K562 (cell line): ENCODE results near the gene PIAS3. TPM values are rescaled to one million over a fixed set of nuclear protein-coding genes. Genes with fewer than 3 reads are reported as not detected.

Experiments used
- ATAC-seq: fragments of 200-7000 bp; cut with Tn5 transposase; 3 replicates; pipeline ENCODE4 v1.9.1; 2020; ENCODE audit warnings: moderate library complexity
- BruUV-seq: library from RNA; stranded (reverse); fragments of 400-500 nt; replicated peaks from 2 replicates; lab custom pipeline; 2021; lab: Mats Ljungman, UMichigan
- CTCF ChIA-PET: fragments of 300-600 bp; formaldehyde crosslinking; extraction: SDS; loops from one replicate; lab custom pipeline; 2021; ENCODE audit warnings: low intra/inter-chr PET ratio; lab: Yijun Ruan, JAX
- POLR2A ChIA-PET: fragments of 300-600, 350-650 bp; sonication (Branson Sonifier 250); formaldehyde crosslinking; extraction: SDS; loops from one replicate; lab custom pipeline; 2021; ENCODE audit warnings: antibody characterized with exemption, inconsistent platforms; lab: Yijun Ruan, JAX
- DNase-seq, 4 experiments: peaks; one replicate each; pipeline versions ENCODE4 v3.0.0 to v3.0.0-alpha.2; 2011 to 2018; ENCODE audit warnings: low spot score in 3 of 4, mixed read lengths in 3 of 4; ENCODE audit errors: extremely low read depth in 1 of 4
- FAIRE-seq: peaks from 2 replicates; lab custom pipeline; 2011; peaks lifted over from hg19 to GRCh38; lab: Jason Lieb, UNC
- H2AFZ ChIP-seq: 2 replicates; pipeline ENCODE4 v1.6.0; 2011; ENCODE audit warnings: low read depth, low read length, control low read depth, inconsistent platforms
- H3K27ac ChIP-seq: fragments of 200-600 bp; 3 replicates; pipeline ENCODE4 v1.8.0; 2011; ENCODE audit warnings: low read depth, mild to moderate bottlenecking, control low read depth, inconsistent platforms, low read length, moderate library complexity, mixed read lengths; ENCODE audit errors: extremely low read depth
- H3K27me3 ChIP-seq, 2 experiments: fragments of 300-600 bp in 1 of 2; 2 replicates in 1 of 2; 3 replicates in 1 of 2; pipeline versions ENCODE4 v1.6.0 to v1.8.0; 2011; ENCODE audit warnings: inconsistent platforms in 2 of 2, low read length in 2 of 2, mild to moderate bottlenecking in 1 of 2, mixed read lengths in 1 of 2, moderate library complexity in 1 of 2; ENCODE audit not compliant: control insufficient read depth in 2 of 2, insufficient read depth in 2 of 2
- H3K36me3 ChIP-seq: fragments of 300-600 bp; 3 replicates; pipeline ENCODE4 v1.8.0; 2011; ENCODE audit warnings: mild to moderate bottlenecking, low read length, inconsistent platforms; ENCODE audit not compliant: control insufficient read depth, insufficient read depth
- H3K4me1 ChIP-seq, 2 experiments: fragments of 200-600 bp in 1 of 2; replicated peaks in 1 of 2; 2 replicates in 1 of 2; 3 replicates in 1 of 2; pipeline versions ENCODE4 v1.5.1 to v1.8.0; 2011; ENCODE audit warnings: inconsistent platforms in 2 of 2, low read length in 2 of 2, mild to moderate bottlenecking in 1 of 2, mixed read lengths in 1 of 2, moderate library complexity in 1 of 2; ENCODE audit not compliant: control insufficient read depth in 2 of 2, insufficient read depth in 2 of 2
- H3K4me2 ChIP-seq: 2 replicates; pipeline ENCODE4 v1.6.1; 2011; ENCODE audit warnings: low read length, control low read depth, inconsistent platforms, mixed read lengths; ENCODE audit not compliant: insufficient read depth
- H3K4me3 ChIP-seq: fragments of 200-600 bp; sonication (generic), shearing (Covaris generic); 2 replicates; pipeline ENCODE4 v1.5.1; 2016; ENCODE audit warnings: control low read depth, inconsistent platforms
- H3K79me2 ChIP-seq: fragments of 200-600 bp; 3 replicates; pipeline ENCODE4 v1.8.0; 2011; ENCODE audit warnings: low read length, inconsistent platforms; ENCODE audit not compliant: control insufficient read depth, insufficient read depth
- H3K9ac ChIP-seq, 2 experiments: 2 replicates each; pipeline versions ENCODE4 v1.6.0 to v1.6.1; 2011; ENCODE audit warnings: low read depth in 2 of 2, low read length in 2 of 2, control low read depth in 1 of 2, inconsistent platforms in 1 of 2, mild to moderate bottlenecking in 1 of 2, mixed read lengths in 1 of 2; ENCODE audit not compliant: insufficient read depth in 1 of 2
- H3K9me1 ChIP-seq: one replicate; pipeline ENCODE4 v1.6.0; 2011; ENCODE audit warnings: inconsistent platforms, mild to moderate bottlenecking, low read length, moderate library complexity; ENCODE audit not compliant: control insufficient read depth, insufficient read depth
- H3K9me3 ChIP-seq: replicated peaks from 2 replicates; pipeline ENCODE4 v1.5.1; 2011; ENCODE audit warnings: low read depth, low read length, inconsistent platforms; ENCODE audit not compliant: control insufficient read depth, insufficient read depth
- H4K20me1 ChIP-seq: replicated peaks from 2 replicates; pipeline ENCODE4 v1.6.1; 2011; ENCODE audit warnings: low read length, inconsistent platforms, mixed read lengths; ENCODE audit not compliant: control insufficient read depth, insufficient read depth
- C11orf30 ChIP-seq: fragments of 450-650 bp; IDR thresholded peaks from 2 replicates; pipeline ENCODE4 v1.6.1; 2016; ENCODE audit warnings: low read depth, mild to moderate bottlenecking
- CCNT2 ChIP-seq: IDR thresholded peaks from 2 replicates; pipeline ENCODE4 v1.6.1; 2011; ENCODE audit warnings: borderline replicate concordance, low read depth, mild to moderate bottlenecking, moderate library complexity, mixed read lengths, low read length; ENCODE audit not compliant: insufficient read length; ENCODE audit errors: extremely low read depth
- FOXK2 ChIP-seq, 2 experiments: fragments of 450-650 bp; IDR thresholded peaks in 1 of 2; conservative IDR thresholded peaks in 1 of 2; 2 replicates each; pipeline ENCODE4 v1.6.1; 2016; ENCODE audit warnings: low read depth in 2 of 2, mild to moderate bottlenecking in 1 of 2
- GTF2F1 ChIP-seq: IDR thresholded peaks from 2 replicates; pipeline ENCODE4 v1.6.1; 2011; ENCODE audit warnings: low read depth, low read length, improper control_type of control experiment
- MAFF ChIP-seq: IDR thresholded peaks from 2 replicates; pipeline ENCODE4 v1.6.1; 2012; ENCODE audit warnings: low read length, improper control_type of control experiment
- MAFG ChIP-seq: fragments of 450-650 bp; conservative IDR thresholded peaks from 2 replicates; pipeline ENCODE4 v1.6.1; 2016; ENCODE audit warnings: missing genetic modification characterization, missing compliant biosample characterization
- MAFK ChIP-seq: IDR thresholded peaks from 2 replicates; pipeline ENCODE4 v1.6.1; 2011; ENCODE audit warnings: low read length, improper control_type of control experiment
- NCOA6 ChIP-seq: fragments of 450-650 bp; IDR thresholded peaks from 2 replicates; pipeline ENCODE4 v1.6.1; 2017; ENCODE audit warnings: mild to moderate bottlenecking
- NFYB ChIP-seq: IDR thresholded peaks from 2 replicates; pipeline ENCODE4 v1.6.1; 2011; ENCODE audit warnings: mild to moderate bottlenecking, moderate library complexity; ENCODE audit not compliant: insufficient read length; ENCODE audit errors: extremely low read depth
- NR2C1 ChIP-seq, 2 experiments: fragments of 450-650 bp; IDR thresholded peaks; 2 replicates each; pipeline ENCODE4 v1.6.1; 2017; ENCODE audit warnings: mild to moderate bottlenecking in 2 of 2, antibody characterized with exemption in 1 of 2, inconsistent platforms in 1 of 2, missing compliant biosample characterization in 1 of 2, missing genetic modification characterization in 1 of 2
- PTTG1 ChIP-seq: fragments of 450-650 bp; IDR thresholded peaks from 2 replicates; pipeline ENCODE4 v1.6.1; 2016; ENCODE audit warnings: low read depth, mild to moderate bottlenecking, missing genetic modification characterization, missing compliant biosample characterization
- RBBP5 ChIP-seq: fragments of 200-600 bp; sonication (generic); IDR thresholded peaks from 2 replicates; pipeline ENCODE4 v1.6.1; 2012; ENCODE audit warnings: borderline replicate concordance, mild to moderate bottlenecking, low read length, control low read depth, inconsistent platforms; ENCODE audit not compliant: insufficient read depth, poor library complexity, severe bottlenecking
- RBM25 ChIP-seq: fragments of 200-400 bp; formaldehyde crosslinking; IDR thresholded peaks from 2 replicates; pipeline ENCODE4 v1.6.1; 2018; ENCODE audit warnings: low read length, low read depth, moderate library complexity; ENCODE audit not compliant: severe bottlenecking
- SRSF9 ChIP-seq: fragments of 200-400 bp; formaldehyde crosslinking; IDR thresholded peaks from 2 replicates; pipeline ENCODE4 v1.6.1; 2017; ENCODE audit warnings: low read depth, low read length, borderline replicate concordance
- ZKSCAN3 ChIP-seq: fragments of 250-450 bp; sonication (Bioruptor Pico); IDR thresholded peaks from 2 replicates; pipeline ENCODE4 v1.4.0; 2020
- ZNF316 ChIP-seq: fragments of 450-650 bp; IDR thresholded peaks from 2 replicates; pipeline ENCODE4 v1.6.1; 2016
- WGBS: fragments of 100-300 bp; shearing (Covaris generic); methylation state at CpG from one replicate; pipeline ENCODE4 v1.1.6; 2016; ENCODE audit warnings: low coverage, mixed read lengths; ENCODE audit not compliant: insufficient coverage; ENCODE audit errors: missing lambda C conversion rate; 5-methylcytosine and 5-hydroxymethylcytosine counted together
- in situ Hi-C: fragments of 300-500 bp; cut with MboI; formaldehyde crosslinking; loops from 4 replicates; pipeline ENCODE4 v1.15.0; 2018; ENCODE audit warnings: inconsistent platforms, mixed read lengths
- intact Hi-C: fragments of 100-400 bp; cut with micrococcal nuclease; formaldehyde crosslinking; loops from 2 replicates; pipeline ENCODE4 v1.14.2; 2022
- polyA plus RNA-seq, 8 experiments: library from polyadenylated mRNA; depleted of rRNA in 4 of 8; stranded (reverse) in 5 of 8; unstranded in 3 of 8; fragments of >200 nt; fragmentation: Nextera tagmentation in 2 of 8; fragmentation: Illumina TruSeq in 1 of 8; extraction: Ambion mirVana in 2 of 8; extraction: Trizol in 1 of 8; gene quantifications; 2 replicates each; pipeline versions ENCODE4 v1.2.1 to v1.2.3, GENCODE V29; 2011 to 2014; ENCODE audit warnings: inconsistent platforms in 1 of 8, missing spikeins in 1 of 8
- total RNA-seq, 7 experiments: library from RNA; depleted of rRNA in 6 of 7; stranded (reverse); fragments of >200 nt in 6 of 7; fragmentation: Illumina TruSeq in 2 of 7; extraction: Trizol in 2 of 7; gene quantifications; 2 replicates each; pipeline versions ENCODE4 v1.2.1 to v1.2.3, GENCODE V29; 2011 to 2021; ENCODE audit warnings: low replicate concordance in 1 of 7
- TF ChIP-seq, protein P1 (sequence below): fragments of 250-450 bp; sonication (Bioruptor Pico); IDR thresholded peaks from 2 replicates; pipeline ENCODE4 v1.5.1; 2021; ENCODE audit warnings: mild to moderate bottlenecking

Gene PIAS3
- total and polyA plus RNA-seq, 9 of the 15 experiments (the other 6 are each of a cell fraction or from before 2014, with no cell fraction given) = 1.1 to 25.6 (median 7.9) TPM

DNA sequence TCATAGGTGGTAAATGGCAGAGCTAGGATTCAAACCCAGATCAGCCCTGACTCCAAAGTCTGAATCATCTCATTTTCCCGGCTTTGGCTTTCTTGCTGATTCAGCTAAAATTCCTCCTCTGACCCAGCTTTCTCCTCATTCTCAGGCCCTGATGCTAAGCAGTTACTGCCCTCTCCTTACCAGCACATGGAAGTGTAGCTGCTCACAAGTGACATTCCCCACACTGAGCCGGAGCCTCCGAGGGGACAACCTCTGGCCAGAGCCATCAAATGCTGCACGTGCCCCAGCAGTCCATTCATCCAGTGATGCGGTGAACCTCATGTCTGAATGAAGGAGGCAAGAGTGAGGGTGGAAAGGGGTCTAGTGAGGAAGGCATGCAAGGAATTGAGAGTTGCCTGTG is 39.9 kb upstream of the PIAS3 start:
- Histone ChIP-seq H2AFZ (0 out of 2 replicates have a peak overlapping the region, but pooled peaks have one; percentile 11), H3K27me3 (no peaks in the 10 kb centered on the region), H3K79me2 (no peaks in the 10 kb centered on the region), H3K4me3 (no peak overlapping the region), H3K9me3 (no peaks in the 10 kb centered on the region), H3K9me1 (no peaks in the 10 kb centered on the region), H4K20me1 (no peaks in the 10 kb centered on the region), H3K4me2 (no peak overlapping the region), H3K36me3 (no peaks in the 10 kb centered on the region), H3K9ac (peak overlapping the region in 1 of 2 experiments; percentile 11; a peak in 1 of 4 replicates), H3K27ac (no peak overlapping the region), H3K4me1 (peaks cover 3 to 12% of the 10 kb centered on the region in 2 experiments; a peak in 4 of 5 replicates)
- ChIA-PET CTCF (no interaction called here), POLR2A (interaction anchor here (0.6 to 1.3 kb wide), 5 partner anchors 8 to 48 kb away, joined by 3 to 7 read pairs (median 3); partner anchors contain the start of gene RBM8A)
- no peak for ATAC-seq
- 88% methylated on average over 5 of the region's 5 CpGs for WGBS
- BruUV-seq = no TSS peak
- intact Hi-C loops (no loop called here), in situ Hi-C loops (no loop called here)
- no peak for FAIRE-seq
- DNase-seq = no peak
- no peak for TF ChIP-seq NFYB
- no peak for TF ChIP-seq SRSF9
- peak; percentile 97 for TF ChIP-seq C11orf30
- no peak for TF ChIP-seq NCOA6
- TF ChIP-seq, protein P1, sequence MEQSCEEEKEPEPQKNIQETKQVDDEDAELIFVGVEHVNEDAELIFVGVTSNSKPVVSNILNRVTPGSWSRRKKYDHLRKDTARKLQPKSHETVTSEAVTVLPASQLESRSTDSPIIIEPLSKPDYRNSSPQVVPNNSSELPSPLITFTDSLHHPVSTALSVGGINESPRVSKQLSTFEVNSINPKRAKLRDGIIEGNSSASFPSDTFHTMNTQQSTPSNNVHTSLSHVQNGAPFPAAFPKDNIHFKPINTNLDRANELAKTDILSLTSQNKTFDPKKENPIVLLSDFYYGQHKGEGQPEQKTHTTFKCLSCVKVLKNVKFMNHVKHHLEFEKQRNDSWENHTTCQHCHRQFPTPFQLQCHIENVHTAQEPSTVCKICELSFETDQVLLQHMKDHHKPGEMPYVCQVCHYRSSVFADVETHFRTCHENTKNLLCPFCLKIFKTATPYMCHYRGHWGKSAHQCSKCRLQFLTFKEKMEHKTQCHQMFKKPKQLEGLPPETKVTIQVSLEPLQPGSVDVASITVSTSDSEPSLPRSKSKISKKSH (CRISPR knock-in tag) = no peak
- TF ChIP-seq RBM25 = no peak
- TF ChIP-seq MAFG (tag) = peak; percentile 96
- no peak for TF ChIP-seq NR2C1 (IDR thresholded peaks at IDR 0.05)
- TF ChIP-seq NR2C1 (tag; IDR thresholded peaks at IDR 0.05) = no peak
- TF ChIP-seq RBBP5 = no peak
- no peak for TF ChIP-seq FOXK2 (conservative IDR thresholded peaks at IDR 0.05 in 1 of 2, IDR thresholded peaks at IDR 0.05 in 1 of 2; ENCODE audit: low read depth in 2 of 2)
- peak; percentile 98 for TF ChIP-seq ZNF316
- no peak for TF ChIP-seq GTF2F1
- TF ChIP-seq MAFK = peak; percentile 98
- peak; percentile 99 for TF ChIP-seq MAFF
- TF ChIP-seq ZKSCAN3 (CRISPR knock-in tag) = no peak
- TF ChIP-seq PTTG1 (tag) = no peak
- TF ChIP-seq CCNT2 = no peak
